LNCaP clone FGC (cell line): ENCODE data around the gene NOS1.
A peak's percentile ranks its signal among the peaks of the same experiment; 100 is the strongest.

Source experiments
- DNase-seq: peaks from one replicate; pipeline ENCODE4 v3.0.0-alpha.2; 2011; ENCODE audit warnings: low read depth
- H3K4me3 ChIP-seq: 2 replicates; pipeline ENCODE4 v1.5.1; 2011; ENCODE audit warnings: mild to moderate bottlenecking, low read depth, low read length, control low read depth
- CTCF ChIP-seq: IDR thresholded peaks from 2 replicates; pipeline ENCODE4 v1.5.1; 2012; ENCODE audit warnings: mild to moderate bottlenecking; ENCODE audit not compliant: control insufficient read depth, insufficient read depth; ENCODE audit errors: extremely low read depth

NOS1 gene

GRCh38 chr12:117218149-117218548, 143.3 kb downstream of the NOS1 start:
- H3K4me3 ChIP-seq, result no peak overlapping the region
- DNase-seq, result no peak
- no peak for TF ChIP-seq CTCF

- no peak overlapping the region for H3K4me3 ChIP-seq
- DNase-seq, result no peak
- TF ChIP-seq CTCF, result no peak
Measured at GRCh38 chr12:117216686-117217085, 144.7 kb downstream of the NOS1 start.

- no peak for TF ChIP-seq CTCF
- no peak for DNase-seq
- H3K4me3 ChIP-seq, result no peak overlapping the region
Measured at GRCh38 chr12:117214797-117215196, 146.6 kb downstream of the NOS1 start.

GRCh38 chr12:117213295-117213808, 148.1 kb downstream of the NOS1 start:
- H3K4me3 ChIP-seq, result no peak overlapping the region
- TF ChIP-seq CTCF, result no peak
- no peak for DNase-seq

- TF ChIP-seq CTCF, result peak; percentile 95
- H3K4me3 ChIP-seq, result no peak overlapping the region
- peak; percentile 35 for DNase-seq
Measured at GRCh38 chr12:117212563-117213190, 148.7 kb downstream of the NOS1 start.

GRCh38 chr12:117210266-117210918, 151.0 kb downstream of the NOS1 start:
- no peak overlapping the region for H3K4me3 ChIP-seq
- DNase-seq, result no peak
- no peak for TF ChIP-seq CTCF

- no peak for DNase-seq
- H3K4me3 ChIP-seq, result no peak overlapping the region
- TF ChIP-seq CTCF, result no peak
Measured at GRCh38 chr12:117209626-117210025, 151.8 kb downstream of the NOS1 start.
